Stimulated activated CD8-positive, alpha-beta memory T cell treated with anti-CD3 and anti-CD28 coated beads, Interleukin-4, amount 100 ng/mL, for 1 hour (primary cell): Measurements from ENCODE around the gene TNFAIP8L3.
"Not testable (repeated sequence)": the region's sequence is repeated elsewhere in the genome, so short reads cannot be mapped to it uniquely, and the experiment has no call there.

Experiments used
- DNase-seq, 2 donors: peaks; one replicate each; pipeline ENCODE4 v3.0.0-alpha.2; 2020; ENCODE audit warnings: low read depth in 2 of 2, low spot score in 1 of 2

Gene TNFAIP8L3

DNA sequence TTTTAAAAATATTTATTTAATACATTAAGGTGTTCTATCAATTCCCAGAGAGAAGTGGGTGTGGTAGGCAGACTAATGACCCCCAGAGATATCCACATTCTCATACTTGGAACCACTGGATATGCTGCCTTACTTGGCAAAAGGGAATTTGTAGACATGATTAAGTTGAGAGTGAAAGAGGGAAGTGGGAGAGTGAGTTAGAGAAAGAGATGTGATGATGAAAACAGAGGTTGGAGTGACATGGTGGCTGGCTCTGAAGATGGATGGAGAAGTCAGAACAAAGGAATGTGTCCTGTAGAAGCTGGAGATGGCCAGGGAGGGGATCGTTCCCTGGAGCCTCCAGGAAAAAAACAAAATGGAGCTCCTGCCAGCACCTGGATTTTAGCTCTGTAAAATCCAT lies 32.0 kb downstream of the TNFAIP8L3 start:
- DNase-seq, result no peak

DNA sequence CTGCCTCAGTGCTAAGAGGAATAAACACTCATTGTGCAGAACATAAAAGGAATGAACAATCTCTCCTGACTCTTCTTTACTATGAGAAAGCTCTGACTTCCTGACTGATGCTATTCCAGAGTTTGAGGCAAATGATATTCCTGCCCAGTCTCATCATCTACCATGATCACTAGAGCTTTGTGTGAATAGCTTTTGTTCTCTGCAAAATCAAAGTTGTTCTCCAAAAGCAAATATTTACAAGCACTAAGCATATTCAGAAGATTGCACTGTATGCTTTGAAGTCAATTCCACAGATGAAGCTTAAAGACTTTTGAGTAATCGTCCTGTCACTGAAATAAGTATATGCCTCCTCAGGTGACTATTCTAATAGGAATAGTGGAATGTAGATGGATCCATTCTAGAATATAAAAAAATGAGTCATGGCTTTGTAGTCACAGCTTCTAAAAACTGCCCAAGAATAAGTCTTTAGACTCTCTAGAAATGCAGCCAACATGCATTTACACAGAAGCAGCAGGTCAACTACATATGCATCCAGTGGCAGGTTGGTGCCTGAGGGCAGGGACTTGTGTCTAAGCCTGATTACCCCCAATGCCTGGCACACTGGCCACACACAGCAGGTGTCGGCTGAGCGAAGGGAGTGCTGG lies 34.6 kb downstream of the TNFAIP8L3 start:
- DNase-seq, result no peak

DNA sequence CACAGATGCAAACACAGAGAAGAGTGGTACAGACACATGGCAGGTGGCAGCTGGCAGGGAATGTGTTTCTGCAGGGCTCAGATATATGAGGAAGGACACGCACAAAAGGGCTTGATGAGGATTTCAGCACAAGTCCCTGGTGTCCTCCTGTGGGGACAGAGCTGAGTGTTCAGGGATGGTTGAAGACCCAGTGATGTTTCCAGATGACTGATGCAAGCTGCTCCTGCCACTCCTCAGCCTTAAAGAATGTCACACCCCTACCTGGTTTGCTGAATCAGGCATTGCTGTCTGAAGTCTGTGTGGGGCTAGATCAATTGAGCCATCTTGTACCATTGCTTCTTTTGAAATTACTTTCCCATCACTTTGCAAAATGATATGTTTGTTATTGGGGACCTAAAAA lies 40.2 kb downstream of the TNFAIP8L3 start:
- DNase-seq, result no peak

- no peak for DNase-seq
Measured at GRCh38 chr15:51053571-51053970, 41.1 kb downstream of the TNFAIP8L3 start.

DNA sequence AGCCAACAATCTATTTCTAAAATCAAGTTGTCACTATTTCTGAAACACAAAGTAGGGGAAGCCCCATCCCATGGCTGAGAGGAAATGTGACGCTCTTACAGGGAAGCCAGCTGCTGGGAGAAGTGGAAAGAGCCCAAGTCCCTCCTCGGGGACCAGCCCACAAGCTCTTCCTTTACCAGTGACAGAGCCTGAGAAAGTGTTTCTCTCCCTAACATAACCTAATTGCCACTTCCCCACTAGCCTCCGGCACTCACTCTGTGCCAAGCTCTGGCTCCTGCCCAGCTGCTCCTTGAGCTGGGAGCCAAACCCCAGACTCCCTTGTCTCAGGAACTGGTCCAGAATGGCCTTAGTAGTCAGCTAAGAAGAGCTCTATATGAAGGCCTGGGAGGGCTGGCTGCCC lies 42.9 kb downstream of the TNFAIP8L3 start:
- DNase-seq, result no peak

- no peak for DNase-seq
Measured at GRCh38 chr15:51049081-51049480, 45.6 kb downstream of the TNFAIP8L3 start.

DNA sequence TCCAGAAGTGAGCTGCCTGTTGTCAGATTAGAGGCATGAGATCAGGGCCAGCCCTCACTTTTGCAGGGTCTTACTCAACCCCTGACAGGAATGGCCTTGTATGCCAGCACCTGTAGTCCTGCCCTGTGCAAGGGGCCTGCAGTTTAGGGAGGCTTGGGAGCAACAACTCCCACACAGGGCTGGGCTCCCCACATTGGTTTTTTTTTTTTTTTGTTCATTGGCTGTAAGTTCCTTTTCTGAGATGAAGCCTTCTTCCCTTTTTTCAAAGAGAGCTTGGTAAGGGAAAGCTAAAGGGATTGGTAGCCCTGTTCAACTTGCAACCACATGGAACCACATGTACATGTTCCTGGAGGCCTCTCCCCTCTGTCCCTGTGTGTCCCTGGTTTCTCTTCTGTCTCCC lies 46.4 kb downstream of the TNFAIP8L3 start:
- DNase-seq, result no peak

- no peak for DNase-seq
Measured at GRCh38 chr15:51046799-51047449, 47.8 kb downstream of the TNFAIP8L3 start.

DNA sequence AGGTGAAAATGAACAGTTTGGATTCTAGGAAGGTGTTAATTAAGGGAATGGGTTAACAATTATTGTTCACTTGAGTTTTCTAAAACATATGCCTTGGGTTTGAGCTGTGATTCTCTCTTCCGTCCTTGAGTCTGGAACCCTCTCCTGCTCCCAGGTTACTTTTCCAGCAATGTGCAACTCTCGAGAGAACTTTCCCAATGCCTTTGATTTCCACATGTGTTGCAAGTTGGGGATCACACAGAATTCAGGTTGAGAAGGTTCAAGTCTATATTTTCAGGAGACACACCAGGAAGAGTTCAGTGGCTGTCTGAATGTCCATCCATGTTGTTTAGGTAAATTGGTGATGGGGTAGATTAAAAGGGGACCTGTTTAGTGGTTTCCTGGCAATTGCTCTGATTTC lies 48.7 kb downstream of the TNFAIP8L3 start:
- no peak for DNase-seq

DNA sequence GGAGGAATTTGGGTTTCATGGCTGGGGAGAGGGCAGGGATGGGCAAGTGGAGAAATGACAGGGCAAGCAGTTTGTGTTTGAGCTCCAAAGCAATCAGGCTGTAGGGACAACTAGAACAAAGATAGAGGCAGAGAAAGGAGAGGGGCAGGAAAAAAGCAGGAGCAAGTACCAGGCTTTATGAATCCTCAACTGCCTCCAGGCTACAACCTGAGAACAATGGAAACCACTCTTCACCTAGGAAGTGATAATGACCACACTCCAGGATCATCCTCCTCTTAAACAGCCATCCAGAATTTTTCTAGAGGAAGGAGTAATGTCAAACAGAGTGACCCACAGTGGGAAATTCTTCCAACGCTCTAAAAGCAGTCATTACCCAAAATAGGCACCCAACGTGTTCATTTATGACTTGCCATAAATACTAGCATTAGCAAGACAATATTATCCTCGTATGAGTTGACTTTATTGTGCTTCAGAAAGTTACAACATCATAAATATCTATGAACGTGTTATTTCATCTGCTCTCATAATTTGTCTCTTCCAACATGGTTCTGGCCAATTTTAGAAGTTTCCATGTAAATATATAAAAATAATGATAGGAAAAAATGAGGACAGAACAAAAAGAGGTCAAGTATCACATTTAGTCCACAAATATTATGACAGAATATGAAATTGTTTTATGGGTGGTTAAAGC lies 50.5 kb downstream of the TNFAIP8L3 start:
- no peak for DNase-seq

GRCh38 chr15:51038974-51039319 lies 55.8 kb downstream of the TNFAIP8L3 start:
- DNase-seq, result no peak

GRCh38 chr15:51038162-51038973 lies 56.3 kb downstream of the TNFAIP8L3 start:
- no peak for DNase-seq

DNA sequence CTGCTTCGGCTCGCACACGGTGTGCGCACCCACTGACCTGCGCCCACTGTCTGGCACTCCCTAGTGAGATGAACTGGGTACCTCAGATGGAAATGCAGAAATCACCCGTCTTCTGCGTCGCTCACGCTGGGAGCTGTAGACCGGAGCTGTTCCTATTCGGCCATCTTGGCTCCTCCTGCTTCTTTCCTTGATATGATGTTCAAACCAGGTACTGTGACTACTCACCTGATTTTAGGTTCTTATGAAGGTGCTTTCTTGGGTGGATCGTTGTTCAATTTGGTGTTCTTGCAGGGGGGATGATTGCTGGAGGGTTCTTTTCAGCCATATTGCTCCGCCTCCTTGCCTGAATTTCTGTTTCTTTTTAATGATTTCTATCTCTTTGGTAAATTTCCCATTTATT lies 57.2 kb downstream of the TNFAIP8L3 start:
- not testable (repeated sequence) for DNase-seq

GRCh38 chr15:51030649-51031316 lies 63.9 kb downstream of the TNFAIP8L3 start:
- no peak for DNase-seq

- no peak for DNase-seq
Measured at GRCh38 chr15:51025454-51025846, 69.3 kb downstream of the TNFAIP8L3 start.

- no peak for DNase-seq
Measured at GRCh38 chr15:51024735-51025453, 69.8 kb downstream of the TNFAIP8L3 start.

GRCh38 chr15:51023499-51023898 lies 71.2 kb downstream of the TNFAIP8L3 start:
- DNase-seq, result no peak

- DNase-seq, result no peak
Measured at GRCh38 chr15:51022206-51022605, 72.5 kb downstream of the TNFAIP8L3 start.

GRCh38 chr15:51016615-51017014 lies 78.1 kb downstream of the TNFAIP8L3 start:
- no peak for DNase-seq

DNA sequence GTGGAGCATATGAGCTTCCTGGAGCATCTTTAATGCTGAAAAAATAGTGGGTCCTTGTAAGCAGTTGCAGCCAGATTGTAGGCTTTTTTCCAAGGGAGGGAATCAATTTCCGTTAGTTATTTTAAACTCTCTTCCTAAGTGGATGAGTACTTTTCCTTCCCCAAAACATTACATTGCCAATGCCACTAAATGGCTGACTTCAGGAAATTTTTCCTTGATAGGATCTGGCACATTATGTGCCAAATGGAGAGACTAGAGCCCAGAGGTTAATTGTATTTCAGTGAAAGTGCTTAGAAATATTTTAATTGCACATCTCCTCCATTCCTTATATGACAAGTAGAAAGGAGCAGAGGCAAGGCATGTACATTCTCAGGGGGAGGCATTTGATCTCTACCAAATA lies 83.5 kb downstream of the TNFAIP8L3 start:
- no peak for DNase-seq
